Naive thymus-derived CD8-positive, alpha-beta T cell (primary cell): Measurements from ENCODE around the gene IL1R1. TPM values are rescaled to one million over a fixed set of nuclear protein-coding genes. Genes with fewer than 3 reads are reported as not detected.
"Not testable (repeated sequence)": the region's sequence is repeated elsewhere in the genome, so short reads cannot be mapped to it uniquely, and the experiment has no call there.

Experiments
- ATAC-seq, 2 donors: fragments of 150-1000 bp; cut with Tn5 transposase in 1 of 2; sonication (Bioruptor Pico), chemical (Tn5 transposase) in 1 of 2; 1 replicate in 1 of 2; 2 replicates in 1 of 2; pipeline ENCODE4 v1.10.0; 2021; ENCODE audit warnings: mild to moderate bottlenecking in 2 of 2, moderate library complexity in 2 of 2
- POLR2A ChIA-PET: fragments of 350-600 bp; sonication (Branson Sonifier 250); formaldehyde crosslinking; loops from one replicate; lab custom pipeline; 2021; ENCODE audit warnings: antibody characterized with exemption; lab: Charles Lee
- DNase-seq, 10 donors: peaks; one replicate each; pipeline versions ENCODE4 v3.0.0 to v3.0.0-alpha.2; 2020 to 2022
- H3K27ac Mint-ChIP-seq, 10 donors: one replicate each; pipeline ENCODE4 v1.8.0; 2020 to 2022; ENCODE audit warnings: mild to moderate bottlenecking in 10 of 10, mixed read lengths in 10 of 10, moderate library complexity in 4 of 10, inconsistent platforms in 1 of 10
- H3K27me3 Mint-ChIP-seq, 5 donors: one replicate each; pipeline ENCODE4 v1.8.0; 2021 to 2022; ENCODE audit warnings: mixed read lengths in 5 of 5
- H3K36me3 Mint-ChIP-seq, 3 donors: one replicate each; pipeline ENCODE4 v1.8.0; 2020 to 2022; ENCODE audit warnings: mixed read lengths in 3 of 3, mild to moderate bottlenecking in 2 of 3, inconsistent platforms in 1 of 3
- H3K4me1 Mint-ChIP-seq, 4 donors: one replicate each; pipeline ENCODE4 v1.8.0; 2021 to 2022; ENCODE audit warnings: mixed read lengths in 4 of 4
- H3K4me3 Mint-ChIP-seq, 10 donors: one replicate each; pipeline ENCODE4 v1.8.0; 2020 to 2022; ENCODE audit warnings: mild to moderate bottlenecking in 10 of 10, mixed read lengths in 10 of 10, moderate library complexity in 6 of 10, inconsistent platforms in 1 of 10
- H3K9me3 Mint-ChIP-seq, 9 donors: one replicate each; pipeline ENCODE4 v1.8.0; 2020 to 2022; ENCODE audit warnings: mixed read lengths in 9 of 9, mild to moderate bottlenecking in 3 of 9, inconsistent platforms in 1 of 9, moderate library complexity in 1 of 9
- polyA plus RNA-seq, 3 donors: library from polyadenylated mRNA; unstranded; fragments of 300-500 nt; fragmentation: Illumina TruSeq; gene quantifications; one replicate each; pipeline ENCODE4 v1.2.3, GENCODE V29; 2021
- total RNA-seq, 8 experiments: library from RNA in 2 of 8; stranded (reverse) in 2 of 8; gene quantifications; one replicate each; pipeline ENCODE4 v1.2.3 and lab custom pipeline; 2021 to 2026

IL1R1 gene
- total and polyA plus RNA-seq, 5 experiments from 2014 or later: 0.29 TPM; not detected in 4

GRCh38 chr2:102103284-102103683 lies 39.3 kb upstream of the IL1R1 start:
- peaks cover 11 to 14% (median 12%) of the 10 kb centered on the region in 4 donors for H3K4me1 Mint-ChIP-seq
- H3K27me3 Mint-ChIP-seq: peaks cover 0 to 11% (median 4%) of the 10 kb centered on the region in 5 donors
- peak overlapping the region in 4 of 10 donors; percentile 2 to 83 (median 44) for H3K27ac Mint-ChIP-seq
- peaks cover 0 to 5% (median 0%) of the 10 kb centered on the region in 3 donors for H3K36me3 Mint-ChIP-seq
- POLR2A ChIA-PET: no interaction called here
- H3K4me3 Mint-ChIP-seq: peak overlapping the region in 5 of 10 donors; percentile 1 to 86 (median 16)
- H3K9me3 Mint-ChIP-seq: no peaks in the 10 kb centered on the region
- DNase-seq: no peak
- no peak for ATAC-seq

- ATAC-seq (peak; percentile 37 to 74), DNase-seq (peak in 5 of 10 donors; percentile 2 to 43 (median 16))
- POLR2A ChIA-PET: no interaction called here
- Mint-ChIP-seq H3K4me1 (peaks cover 11 to 14% (median 12%) of the 10 kb centered on the region in 4 donors), H3K9me3 (no peaks in the 10 kb centered on the region), H3K27me3 (peaks cover 0 to 11% (median 4%) of the 10 kb centered on the region in 5 donors), H3K4me3 (peak overlapping the region; percentile 65 to 88 (median 78)), H3K36me3 (peaks cover 0 to 5% (median 0%) of the 10 kb centered on the region in 3 donors), H3K27ac (peak overlapping the region in 5 of 10 donors; percentile 15 to 90 (median 80))
These were observed 38.3 kb upstream of the IL1R1 start for GRCh38 chr2:102103992-102104871.

- Mint-ChIP-seq H3K27me3 (peaks cover 0 to 11% (median 6%) of the 10 kb centered on the region in 5 donors), H3K4me3 (no peak overlapping the region), H3K4me1 (peaks cover 11 to 14% (median 12%) of the 10 kb centered on the region in 4 donors), H3K27ac (no peak overlapping the region), H3K36me3 (peaks cover 0 to 5% (median 0%) of the 10 kb centered on the region in 3 donors), H3K9me3 (no peaks in the 10 kb centered on the region)
- ATAC-seq (no peak), DNase-seq (no peak)
- POLR2A ChIA-PET: no interaction called here
These were observed 36.4 kb upstream of the IL1R1 start for GRCh38 chr2:102106133-102106556.

- H3K4me3 Mint-ChIP-seq, POLR2A ChIA-PET, H3K27ac Mint-ChIP-seq, H3K9me3 Mint-ChIP-seq, H3K36me3 Mint-ChIP-seq, ATAC-seq, DNase-seq: not testable (repeated sequence)
- peaks cover 0 to 11% (median 6%) of the 10 kb centered on the region in 5 donors for H3K27me3 Mint-ChIP-seq
- H3K4me1 Mint-ChIP-seq: peaks cover 11 to 14% (median 12%) of the 10 kb centered on the region in 4 donors
These were observed 35.5 kb upstream of the IL1R1 start for GRCh38 chr2:102106813-102107740.

- peaks cover 0 to 10% (median 4%) of the 10 kb centered on the region in 5 donors for H3K27me3 Mint-ChIP-seq
- POLR2A ChIA-PET: no interaction called here
These were observed 34.8 kb upstream of the IL1R1 start for GRCh38 chr2:102107741-102108070.

GRCh38 chr2:102109016-102109415 lies 33.5 kb upstream of the IL1R1 start:
- DNase-seq: no peak
- Mint-ChIP-seq H3K27me3 (peaks cover 0 to 5% (median 2%) of the 10 kb centered on the region in 5 donors), H3K27ac (no peak overlapping the region), H3K4me1 (peaks cover 7 to 11% (median 10%) of the 10 kb centered on the region in 4 donors), H3K4me3 (no peak overlapping the region), H3K9me3 (no peaks in the 10 kb centered on the region), H3K36me3 (no peaks in the 10 kb centered on the region)
- POLR2A ChIA-PET: no interaction called here
- ATAC-seq: no peak

More at GRCh38 chr2:102107741-102108070, 34.8 kb upstream of the IL1R1 start:
- no peak for ATAC-seq
- H3K9me3 Mint-ChIP-seq: no peaks in the 10 kb centered on the region
- no peak overlapping the region for H3K4me3 Mint-ChIP-seq
- H3K36me3 Mint-ChIP-seq: no peaks in the 10 kb centered on the region
- no peak for DNase-seq
- H3K4me1 Mint-ChIP-seq: peaks cover 11 to 14% (median 12%) of the 10 kb centered on the region in 4 donors
- H3K27ac Mint-ChIP-seq: no peak overlapping the region

- ATAC-seq: no peak
- POLR2A ChIA-PET: no interaction called here
These were observed 32.4 kb upstream of the IL1R1 start for GRCh38 chr2:102110171-102110570.

GRCh38 chr2:102110596-102111334 lies 31.8 kb upstream of the IL1R1 start:
- Mint-ChIP-seq H3K36me3 (no peaks in the 10 kb centered on the region), H3K4me1 (no peaks in the 10 kb centered on the region), H3K9me3 (no peaks in the 10 kb centered on the region), H3K27ac (no peak overlapping the region), H3K27me3 (peaks cover 0 to 6% (median 2%) of the 10 kb centered on the region in 5 donors), H3K4me3 (no peak overlapping the region)
- no peak for ATAC-seq
- POLR2A ChIA-PET: no interaction called here
- no peak for DNase-seq

More at GRCh38 chr2:102110171-102110570, 32.4 kb upstream of the IL1R1 start:
- DNase-seq: no peak
- Mint-ChIP-seq H3K27ac (no peak overlapping the region), H3K4me3 (no peak overlapping the region), H3K9me3 (no peaks in the 10 kb centered on the region), H3K27me3 (peaks cover 0 to 5% (median 0%) of the 10 kb centered on the region in 5 donors), H3K4me1 (peaks cover 0 to 2% (median 0%) of the 10 kb centered on the region in 4 donors), H3K36me3 (no peaks in the 10 kb centered on the region)

GRCh38 chr2:102111823-102112222 lies 30.7 kb upstream of the IL1R1 start:
- H3K9me3 Mint-ChIP-seq: no peaks in the 10 kb centered on the region
- H3K4me3 Mint-ChIP-seq: no peak overlapping the region
- H3K27ac Mint-ChIP-seq: no peak overlapping the region

GRCh38 chr2:102112271-102112670 lies 30.3 kb upstream of the IL1R1 start:
- Mint-ChIP-seq H3K27ac (no peak overlapping the region), H3K9me3 (no peaks in the 10 kb centered on the region), H3K36me3 (no peaks in the 10 kb centered on the region), H3K27me3 (peaks cover 0 to 7% (median 2%) of the 10 kb centered on the region in 5 donors), H3K4me3 (no peak overlapping the region), H3K4me1 (no peaks in the 10 kb centered on the region)
- POLR2A ChIA-PET: no interaction called here
- DNase-seq (no peak), ATAC-seq (no peak)

More at GRCh38 chr2:102111823-102112222, 30.7 kb upstream of the IL1R1 start:
- POLR2A ChIA-PET: no interaction called here
- no peak for ATAC-seq
- Mint-ChIP-seq H3K4me1 (no peaks in the 10 kb centered on the region), H3K27me3 (peaks cover 0 to 7% (median 2%) of the 10 kb centered on the region in 5 donors), H3K36me3 (no peaks in the 10 kb centered on the region)
- DNase-seq: no peak

- no peaks in the 10 kb centered on the region for H3K4me1 Mint-ChIP-seq
- H3K9me3 Mint-ChIP-seq: no peaks in the 10 kb centered on the region
- H3K27me3 Mint-ChIP-seq: peaks cover 0 to 7% (median 2%) of the 10 kb centered on the region in 5 donors
- no peak for ATAC-seq
- no peak overlapping the region for H3K27ac Mint-ChIP-seq
- H3K4me3 Mint-ChIP-seq: no peak overlapping the region
- no peak for DNase-seq
- H3K36me3 Mint-ChIP-seq: no peaks in the 10 kb centered on the region
- POLR2A ChIA-PET: no interaction called here
These were observed 29.6 kb upstream of the IL1R1 start for GRCh38 chr2:102112692-102113665.
